ENCODE data around the gene QPRT. TPM values are rescaled to one million over a fixed set of nuclear protein-coding genes. Genes with fewer than 3 reads are reported as not detected.

The QPRT gene
- total and polyA plus RNA-seq, 2 donors (not counting 3 experiments of a cell fraction or from before 2014, with no cell fraction given) = 0.40 to 0.44 TPM

DNA sequence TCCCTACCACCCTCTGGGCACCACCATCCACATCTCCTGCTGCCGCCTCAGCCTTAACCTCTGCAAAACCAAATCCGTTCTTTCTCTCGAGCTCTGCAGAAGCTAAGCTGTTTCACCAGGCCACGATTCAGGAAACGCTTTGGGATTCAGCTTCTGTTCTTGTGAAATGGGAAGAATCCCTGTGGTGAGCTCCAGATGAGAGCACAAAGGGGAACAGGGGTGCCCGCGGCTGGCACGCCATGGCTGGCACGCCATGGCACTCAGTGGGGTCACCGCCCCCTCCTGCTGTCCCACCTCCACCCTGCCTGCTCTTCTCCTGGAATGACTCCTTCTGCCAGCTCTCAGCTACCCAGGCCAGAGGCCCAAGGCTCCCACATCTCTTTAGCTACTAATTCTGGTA is 5.7 kb downstream of the QPRT start:
- Histone ChIP-seq H3K4me3 (replicated peaks in 1 of 3; ENCODE audit: insufficient read depth in 1 of 3, low read depth in 1 of 3, low read length in 3 of 3) (no peak overlapping the region), H3K4me1 (ENCODE audit: control insufficient read depth, extremely low read depth, insufficient read depth, low read length) (no peaks in the 10 kb centered on the region), H3K79me2 (ENCODE audit: control insufficient read depth, insufficient read depth, low read length) (no peaks in the 10 kb centered on the region), H3K9ac (replicated peaks; ENCODE audit: extremely low read depth, insufficient read depth, low read length) (no peak overlapping the region), H3K4me2 (ENCODE audit: insufficient read depth, low read length) (no peak overlapping the region), H4K20me1 (replicated peaks; ENCODE audit: control insufficient read depth, extremely low read depth, insufficient read depth, low read length) (no peaks in the 10 kb centered on the region), H3K9me1 (replicated peaks; ENCODE audit: control insufficient read depth, extremely low read depth, insufficient read depth, low read length) (no peaks in the 10 kb centered on the region), H3K9me3 (replicated peaks; ENCODE audit: control insufficient read depth, insufficient read depth, low read length) (no peaks in the 10 kb centered on the region), H3K36me3 (ENCODE audit: control insufficient read depth in 2 of 2, extremely low read depth in 1 of 2, insufficient read depth in 2 of 2, low read length in 2 of 2) (no peaks in the 10 kb centered on the region), H3K27ac (ENCODE audit: insufficient read depth, low read depth, low read length) (no peak overlapping the region), H2AFZ (ENCODE audit: low read depth, low read length) (no peak overlapping the region), H3K27me3 (ENCODE audit: control insufficient read depth in 2 of 2, insufficient read depth in 2 of 2, low read length in 2 of 2) (peaks cover 0 to 2% of the 10 kb centered on the region in 2 experiments)
- intact Hi-C loops (cut with micrococcal nuclease) (no loop called here), dilution Hi-C loops (cut with MboI; ENCODE audit: extremely low pct_ligation_motif_present, low sequenced_read_pairs) (no loop called here)
- ChIA-PET CTCF (no interaction called here), POLR2A (interaction anchor here (0.6 kb wide), 1 partner anchor 12 kb away, joined by 7 read pairs; no protein-coding TSS in a partner anchor)
- FAIRE-seq (no peak), DNase-seq (ENCODE audit: low read depth, low spot score) (no peak)
- BruUV-seq (replicated peaks) = no TSS peak
- TF ChIP-seq GATA2 (IDR thresholded peaks at IDR 0.05; ENCODE audit: insufficient read depth, insufficient read length, low read depth, low read length) = no peak
- no peak for TF ChIP-seq EZH2 (IDR thresholded peaks at IDR 0.05; ENCODE audit: borderline replicate concordance, low read depth, low read length, severe bottlenecking)
- no peak for TF ChIP-seq MYC (IDR thresholded peaks at IDR 0.05; ENCODE audit: low read depth, low read length)
- TF ChIP-seq POLR2AphosphoS5 (IDR thresholded peaks at IDR 0.05; ENCODE audit: insufficient read depth, low read depth, low read length) = no peak
- TF ChIP-seq, protein P1, sequence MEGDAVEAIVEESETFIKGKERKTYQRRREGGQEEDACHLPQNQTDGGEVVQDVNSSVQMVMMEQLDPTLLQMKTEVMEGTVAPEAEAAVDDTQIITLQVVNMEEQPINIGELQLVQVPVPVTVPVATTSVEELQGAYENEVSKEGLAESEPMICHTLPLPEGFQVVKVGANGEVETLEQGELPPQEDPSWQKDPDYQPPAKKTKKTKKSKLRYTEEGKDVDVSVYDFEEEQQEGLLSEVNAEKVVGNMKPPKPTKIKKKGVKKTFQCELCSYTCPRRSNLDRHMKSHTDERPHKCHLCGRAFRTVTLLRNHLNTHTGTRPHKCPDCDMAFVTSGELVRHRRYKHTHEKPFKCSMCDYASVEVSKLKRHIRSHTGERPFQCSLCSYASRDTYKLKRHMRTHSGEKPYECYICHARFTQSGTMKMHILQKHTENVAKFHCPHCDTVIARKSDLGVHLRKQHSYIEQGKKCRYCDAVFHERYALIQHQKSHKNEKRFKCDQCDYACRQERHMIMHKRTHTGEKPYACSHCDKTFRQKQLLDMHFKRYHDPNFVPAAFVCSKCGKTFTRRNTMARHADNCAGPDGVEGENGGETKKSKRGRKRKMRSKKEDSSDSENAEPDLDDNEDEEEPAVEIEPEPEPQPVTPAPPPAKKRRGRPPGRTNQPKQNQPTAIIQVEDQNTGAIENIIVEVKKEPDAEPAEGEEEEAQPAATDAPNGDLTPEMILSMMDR (IDR thresholded peaks at IDR 0.05; ENCODE audit: extremely low read depth in 1 of 2, insufficient read depth in 1 of 2, low read depth in 1 of 2, low read length in 2 of 2) = no peak
- no peak for TF ChIP-seq FOS (IDR thresholded peaks at IDR 0.05; ENCODE audit: borderline replicate concordance, insufficient read depth, low read length)
- TF ChIP-seq, protein P2, sequence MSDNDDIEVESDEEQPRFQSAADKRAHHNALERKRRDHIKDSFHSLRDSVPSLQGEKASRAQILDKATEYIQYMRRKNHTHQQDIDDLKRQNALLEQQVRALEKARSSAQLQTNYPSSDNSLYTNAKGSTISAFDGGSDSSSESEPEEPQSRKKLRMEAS (IDR thresholded peaks at IDR 0.05; ENCODE audit: insufficient read depth, insufficient read length) = no peak
- TF ChIP-seq JUN (IDR thresholded peaks at IDR 0.05; ENCODE audit: borderline replicate concordance, insufficient read depth, insufficient read length, low read depth) = no peak

All from endothelial cell of umbilical vein (primary cell).